Measurements from ENCODE around the gene ZNF107.
"Not testable (repeated sequence)": the region's sequence is repeated elsewhere in the genome, so short reads cannot be mapped to it uniquely, and the experiment has no call there.

The ZNF107 gene

GRCh38 chr7:64643566-64643965 is 22.4 kb upstream of the ZNF107 start:
- no peaks in the 10 kb centered on the region for H3K27me3 ChIP-seq (ENCODE audit: control insufficient read depth in 1 of 2, insufficient read depth in 2 of 2, low read length in 2 of 2)
- H3K4me3 ChIP-seq (ENCODE audit: low read length in 2 of 2): no peak overlapping the region
- no peak overlapping the region for H3K9ac ChIP-seq (ENCODE audit: low read length in 2 of 2)
- H3K4me1 ChIP-seq (ENCODE audit: control insufficient read depth, insufficient read depth, low read length): no peaks in the 10 kb centered on the region
- H3K36me3 ChIP-seq (ENCODE audit: control insufficient read depth in 2 of 2, insufficient read depth in 2 of 2, low read length in 2 of 2): no peaks in the 10 kb centered on the region
- no peak overlapping the region for H3K27ac ChIP-seq (ENCODE audit: low read length)
- H3K9me3 ChIP-seq (ENCODE audit: control insufficient read depth in 2 of 2, low read length in 2 of 2): no peaks in the 10 kb centered on the region

GRCh38 chr7:64651203-64651602 is 14.7 kb upstream of the ZNF107 start:
- Histone ChIP-seq H3K4me1 (ENCODE audit: control insufficient read depth, insufficient read depth, low read length) (no peaks in the 10 kb centered on the region), H3K9me3 (ENCODE audit: control insufficient read depth in 2 of 2, low read length in 2 of 2) (no peaks in the 10 kb centered on the region), H3K9ac (ENCODE audit: low read length in 2 of 2) (no peak overlapping the region), H3K27me3 (ENCODE audit: control insufficient read depth in 1 of 2, insufficient read depth in 2 of 2, low read length in 2 of 2) (no peaks in the 10 kb centered on the region), H3K36me3 (ENCODE audit: control insufficient read depth in 2 of 2, insufficient read depth in 2 of 2, low read length in 2 of 2) (no peaks in the 10 kb centered on the region), H3K4me3 (ENCODE audit: low read length in 2 of 2) (no peak overlapping the region), H3K27ac (ENCODE audit: low read length) (no peak overlapping the region)

DNA sequence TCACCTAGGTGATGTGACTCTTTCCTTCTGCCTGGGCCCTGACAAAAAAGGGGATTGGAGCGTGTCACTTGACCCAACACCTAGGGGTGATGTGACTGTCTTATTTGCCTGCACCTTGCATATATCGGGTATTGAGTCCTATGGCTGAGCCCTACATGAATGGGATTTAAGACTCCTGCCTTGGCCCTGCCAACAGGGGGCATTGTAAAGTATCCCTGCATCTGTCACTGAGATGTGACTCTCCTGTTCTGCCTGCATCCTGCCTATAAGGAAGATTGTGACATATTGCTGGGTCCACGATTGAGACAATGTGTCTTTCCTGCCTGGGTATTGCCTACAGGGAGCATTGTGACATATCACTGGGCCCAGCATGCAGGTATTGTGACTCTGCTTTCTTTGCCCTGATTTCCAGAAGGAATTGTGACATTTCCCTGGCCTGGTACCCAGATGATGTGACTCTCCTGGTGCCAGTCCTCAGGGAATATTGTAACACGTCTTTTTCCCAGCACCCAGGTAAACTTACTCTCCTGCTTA is 14.2 kb upstream of the ZNF107 start:
- Histone ChIP-seq H3K9me3 (ENCODE audit: control insufficient read depth in 2 of 2, low read length in 2 of 2) (no peaks in the 10 kb centered on the region), H3K27ac (ENCODE audit: low read length) (no peak overlapping the region), H3K4me1 (ENCODE audit: control insufficient read depth, insufficient read depth, low read length) (no peaks in the 10 kb centered on the region), H3K36me3 (ENCODE audit: control insufficient read depth in 2 of 2, insufficient read depth in 2 of 2, low read length in 2 of 2) (no peaks in the 10 kb centered on the region), H3K4me3 (ENCODE audit: low read length in 2 of 2) (no peak overlapping the region), H3K27me3 (ENCODE audit: control insufficient read depth in 1 of 2, insufficient read depth in 2 of 2, low read length in 2 of 2) (no peaks in the 10 kb centered on the region), H3K9ac (ENCODE audit: low read length in 2 of 2) (no peak overlapping the region)

DNA sequence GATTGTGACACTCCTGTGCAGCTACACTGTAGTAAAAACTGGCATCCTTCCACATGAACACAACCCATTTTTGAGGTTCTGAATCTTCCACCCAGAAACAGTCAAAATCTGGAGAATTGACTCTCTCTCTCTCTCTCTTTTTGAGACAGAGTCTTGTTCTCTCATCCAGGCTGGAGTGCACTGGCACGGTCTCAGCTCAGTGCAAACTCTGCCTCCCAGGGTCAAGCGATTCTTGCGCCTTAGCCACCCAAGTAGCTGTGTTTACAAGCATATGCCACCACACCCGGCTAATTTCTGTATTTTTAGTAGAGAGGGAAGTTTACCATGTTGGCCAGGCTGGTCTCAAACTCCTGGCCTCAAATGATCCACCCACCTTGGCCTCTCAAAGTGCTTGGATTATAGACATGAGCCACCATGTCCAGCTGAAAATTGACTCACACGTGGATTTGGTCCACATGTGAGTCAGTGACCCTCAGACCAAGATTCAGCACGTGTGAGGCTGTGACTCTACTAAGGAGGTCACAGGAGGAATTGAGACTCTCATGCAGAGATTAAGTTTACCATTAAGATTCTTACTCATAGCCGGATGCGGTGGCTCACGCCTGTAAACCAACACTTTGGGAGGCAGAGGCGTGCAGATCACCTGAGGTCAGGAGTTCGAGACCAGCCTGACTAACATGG is 12.1 kb upstream of the ZNF107 start:
- H3K36me3 ChIP-seq (ENCODE audit: control insufficient read depth in 2 of 2, insufficient read depth in 2 of 2, low read length in 2 of 2): no peaks in the 10 kb centered on the region
- H3K27me3 ChIP-seq (ENCODE audit: control insufficient read depth in 1 of 2, insufficient read depth in 2 of 2, low read length in 2 of 2): no peaks in the 10 kb centered on the region
- H3K9me3 ChIP-seq (ENCODE audit: control insufficient read depth in 2 of 2, low read length in 2 of 2): no peaks in the 10 kb centered on the region
- no peak overlapping the region for H3K9ac ChIP-seq (ENCODE audit: low read length in 2 of 2)
- H3K4me1 ChIP-seq (ENCODE audit: control insufficient read depth, insufficient read depth, low read length): no peaks in the 10 kb centered on the region
- no peak overlapping the region for H3K4me3 ChIP-seq (ENCODE audit: low read length in 2 of 2)
- H3K27ac ChIP-seq (ENCODE audit: low read length): no peak overlapping the region

DNA sequence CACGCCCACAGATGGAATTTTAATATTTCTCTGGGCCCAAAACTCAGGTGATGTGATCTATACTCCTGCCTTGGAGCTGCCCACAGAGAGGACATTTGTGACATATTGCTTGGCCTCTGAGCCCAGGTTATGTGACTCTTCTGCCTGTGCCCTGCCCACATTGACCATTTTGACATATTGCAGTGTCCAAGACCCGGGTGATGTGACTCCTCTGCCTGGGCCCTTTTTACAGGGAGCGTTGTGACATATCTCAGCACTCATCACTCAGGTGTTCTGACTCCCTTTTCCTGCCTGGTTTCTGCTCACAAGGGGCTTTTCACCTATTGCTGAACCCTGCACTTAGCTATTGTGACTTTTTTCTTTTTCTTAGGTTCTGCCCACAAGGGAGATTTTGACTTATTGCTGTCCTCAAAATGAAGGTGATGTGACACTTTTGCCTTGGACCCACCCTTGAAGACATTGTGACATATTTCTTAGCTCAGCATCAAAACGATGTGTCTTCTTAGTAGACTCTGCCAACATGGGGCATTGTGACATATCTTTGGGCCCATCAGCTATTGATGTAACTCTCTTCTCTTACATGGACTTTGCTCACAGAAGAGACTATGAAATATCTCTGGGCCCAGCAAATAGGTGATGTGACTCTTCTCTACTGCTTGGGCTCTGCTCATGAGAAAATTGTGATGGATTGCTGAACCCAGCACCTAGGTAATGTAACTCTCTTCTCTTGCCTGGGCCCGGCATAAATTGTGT is 11.0 kb upstream of the ZNF107 start:
- Histone ChIP-seq H3K36me3 (ENCODE audit: control insufficient read depth in 2 of 2, insufficient read depth in 2 of 2, low read length in 2 of 2) (no peaks in the 10 kb centered on the region), H3K27me3 (ENCODE audit: control insufficient read depth in 1 of 2, insufficient read depth in 2 of 2, low read length in 2 of 2) (no peaks in the 10 kb centered on the region), H3K4me3 (ENCODE audit: low read length in 2 of 2) (no peak overlapping the region), H3K27ac (ENCODE audit: low read length) (no peak overlapping the region), H3K9me3 (ENCODE audit: control insufficient read depth in 2 of 2, low read length in 2 of 2) (no peaks in the 10 kb centered on the region), H3K4me1 (ENCODE audit: control insufficient read depth, insufficient read depth, low read length) (no peaks in the 10 kb centered on the region), H3K9ac (ENCODE audit: low read length in 2 of 2) (no peak overlapping the region)

DNA sequence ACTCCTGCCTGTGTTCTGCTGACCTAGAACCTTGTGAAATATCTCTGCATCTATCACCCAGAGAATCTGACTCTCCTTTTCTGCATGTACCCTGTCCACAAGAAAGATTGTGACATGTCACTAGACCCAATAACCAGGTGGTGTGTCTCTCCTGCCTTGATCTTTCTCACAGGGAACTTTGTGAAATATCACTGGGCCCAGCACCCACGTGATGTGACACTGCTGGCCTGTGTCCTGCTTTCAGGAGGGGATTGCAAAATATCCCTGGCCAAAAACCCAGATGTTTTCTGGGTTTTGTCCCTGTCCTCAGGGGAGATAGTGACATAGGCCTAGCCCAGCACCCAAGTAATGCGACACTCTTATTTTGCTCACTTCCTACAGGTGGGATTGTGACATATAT is 10.1 kb upstream of the ZNF107 start:
- Histone ChIP-seq H3K4me3 (ENCODE audit: low read length in 2 of 2) (no peak overlapping the region), H3K27ac (ENCODE audit: low read length) (no peak overlapping the region), H3K27me3 (ENCODE audit: control insufficient read depth in 1 of 2, insufficient read depth in 2 of 2, low read length in 2 of 2) (no peaks in the 10 kb centered on the region), H3K9me3 (ENCODE audit: control insufficient read depth in 2 of 2, low read length in 2 of 2) (no peaks in the 10 kb centered on the region), H3K36me3 (ENCODE audit: control insufficient read depth in 2 of 2, insufficient read depth in 2 of 2, low read length in 2 of 2) (no peaks in the 10 kb centered on the region), H3K4me1 (ENCODE audit: control insufficient read depth, insufficient read depth, low read length) (no peaks in the 10 kb centered on the region), H3K9ac (ENCODE audit: low read length in 2 of 2) (no peak overlapping the region)

GRCh38 chr7:64656489-64656888 is 9.4 kb upstream of the ZNF107 start:
- Histone ChIP-seq H3K4me1 (ENCODE audit: control insufficient read depth, insufficient read depth, low read length) (no peaks in the 10 kb centered on the region), H3K9ac (ENCODE audit: low read length in 2 of 2) (no peak overlapping the region), H3K9me3 (ENCODE audit: control insufficient read depth in 2 of 2, low read length in 2 of 2) (no peaks in the 10 kb centered on the region), H3K27me3 (ENCODE audit: control insufficient read depth in 1 of 2, insufficient read depth in 2 of 2, low read length in 2 of 2) (no peaks in the 10 kb centered on the region), H3K4me3 (ENCODE audit: low read length in 2 of 2) (no peak overlapping the region), H3K27ac (ENCODE audit: low read length) (no peak overlapping the region), H3K36me3 (ENCODE audit: control insufficient read depth in 2 of 2, insufficient read depth in 2 of 2, low read length in 2 of 2) (no peaks in the 10 kb centered on the region)

DNA sequence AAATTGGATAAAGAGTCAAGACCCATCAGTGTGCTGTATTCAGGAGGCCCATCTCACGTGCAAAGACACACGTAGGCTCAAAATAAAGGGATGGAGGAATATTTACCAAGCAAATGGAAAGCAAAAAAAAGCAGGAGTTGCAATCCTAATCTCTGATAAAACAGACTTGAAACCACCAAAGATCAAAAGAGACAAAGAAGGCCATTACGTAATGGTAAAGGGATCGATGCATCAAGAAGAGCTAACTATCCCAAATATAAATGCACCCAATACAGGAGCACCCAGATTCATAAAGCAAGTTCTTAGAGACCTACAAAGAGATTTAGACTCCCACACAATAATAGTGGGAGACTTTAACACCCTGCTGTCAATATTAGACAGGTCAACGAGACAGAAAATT is 3.8 kb upstream of the ZNF107 start:
- not testable (repeated sequence) for H3K27ac ChIP-seq (ENCODE audit: low read length); H3K9ac ChIP-seq (ENCODE audit: low read length in 2 of 2); H3K27me3 ChIP-seq (ENCODE audit: control insufficient read depth in 1 of 2, insufficient read depth in 2 of 2, low read length in 2 of 2); H3K36me3 ChIP-seq (ENCODE audit: control insufficient read depth in 2 of 2, insufficient read depth in 2 of 2, low read length in 2 of 2); H3K4me1 ChIP-seq (ENCODE audit: control insufficient read depth, insufficient read depth, low read length); H3K4me3 ChIP-seq (ENCODE audit: low read length in 2 of 2); H3K9me3 ChIP-seq (ENCODE audit: control insufficient read depth in 2 of 2, low read length in 2 of 2)

GRCh38 chr7:64666663-64667050 is 724 bp downstream of the ZNF107 start:
- peaks cover 3 to 8% of the 10 kb centered on the region in 2 donors for H3K36me3 ChIP-seq (ENCODE audit: control insufficient read depth in 2 of 2, insufficient read depth in 2 of 2, low read length in 2 of 2)
- peak overlapping the region; percentile 88 to 93 for H3K4me3 ChIP-seq (ENCODE audit: low read length in 2 of 2)
- H3K9me3 ChIP-seq (ENCODE audit: control insufficient read depth in 2 of 2, low read length in 2 of 2): no peaks in the 10 kb centered on the region
- H3K9ac ChIP-seq (ENCODE audit: low read length in 2 of 2): peak overlapping the region; percentile 75
- no peak overlapping the region for H3K27ac ChIP-seq (ENCODE audit: low read length)
- peaks cover 6% of the 10 kb centered on the region for H3K4me1 ChIP-seq (ENCODE audit: control insufficient read depth, insufficient read depth, low read length)
- no peaks in the 10 kb centered on the region for H3K27me3 ChIP-seq (ENCODE audit: control insufficient read depth in 1 of 2, insufficient read depth in 2 of 2, low read length in 2 of 2)

GRCh38 chr7:64667311-64667710 is 1.4 kb downstream of the ZNF107 start:
- Histone ChIP-seq H3K27me3 (ENCODE audit: control insufficient read depth in 1 of 2, insufficient read depth in 2 of 2, low read length in 2 of 2) (no peaks in the 10 kb centered on the region), H3K36me3 (ENCODE audit: control insufficient read depth in 2 of 2, insufficient read depth in 2 of 2, low read length in 2 of 2) (peaks cover 3 to 8% of the 10 kb centered on the region in 2 donors), H3K9ac (ENCODE audit: low read length in 2 of 2) (no peak overlapping the region), H3K9me3 (ENCODE audit: control insufficient read depth in 2 of 2, low read length in 2 of 2) (no peaks in the 10 kb centered on the region), H3K4me1 (ENCODE audit: control insufficient read depth, insufficient read depth, low read length) (peaks cover 6% of the 10 kb centered on the region), H3K4me3 (ENCODE audit: low read length in 2 of 2) (no peak overlapping the region), H3K27ac (ENCODE audit: low read length) (no peak overlapping the region)

GRCh38 chr7:64672414-64672813 is 6.5 kb downstream of the ZNF107 start:
- no peak overlapping the region for H3K27ac ChIP-seq (ENCODE audit: low read length)
- H3K9ac ChIP-seq (ENCODE audit: low read length in 2 of 2): no peak overlapping the region
- H3K27me3 ChIP-seq (ENCODE audit: control insufficient read depth in 1 of 2, insufficient read depth in 2 of 2, low read length in 2 of 2): no peaks in the 10 kb centered on the region
- H3K36me3 ChIP-seq (ENCODE audit: control insufficient read depth in 2 of 2, insufficient read depth in 2 of 2, low read length in 2 of 2): peaks cover 3 to 8% of the 10 kb centered on the region in 2 donors
- no peak overlapping the region for H3K4me3 ChIP-seq (ENCODE audit: low read length in 2 of 2)
- no peaks in the 10 kb centered on the region for H3K9me3 ChIP-seq (ENCODE audit: control insufficient read depth in 2 of 2, low read length in 2 of 2)
- no peaks in the 10 kb centered on the region for H3K4me1 ChIP-seq (ENCODE audit: control insufficient read depth, insufficient read depth, low read length)

Measured in stomach smooth muscle (tissue), 2 donors.